HEK293 (cell line): ENCODE measurements around the gene CA5B.

ENCODE experiments used
- CTCF ChIA-PET: fragments of 350-600 bp; formaldehyde crosslinking; extraction: SDS; loops from one replicate; lab custom pipeline; 2021; ENCODE audit warnings: antibody characterized with exemption; lab: Yijun Ruan, JAX
- POLR2A ChIA-PET: fragments of 300-600 bp; formaldehyde crosslinking; extraction: SDS; loops from one replicate; lab custom pipeline; 2020; ENCODE audit warnings: antibody characterized with exemption, inconsistent platforms; lab: Yijun Ruan, JAX
- H3K27ac ChIP-seq: fragments of 200-500 bp; sonication (Bioruptor generic); 2 replicates; pipeline ENCODE4 v1.5.1; 2014; ENCODE audit warnings: low read depth, low read length, control low read depth, inconsistent platforms; ENCODE audit errors: extremely low read depth
- H3K36me3 ChIP-seq, 2 experiments: fragments of 200-500 bp in 1 of 2; sonication (Bioruptor generic) in 1 of 2; 1 replicate in 1 of 2; 2 replicates in 1 of 2; pipeline ENCODE4 v1.5.1; 2014 to 2017; ENCODE audit warnings: inconsistent platforms in 2 of 2, low read length in 2 of 2; ENCODE audit not compliant: control insufficient read depth in 2 of 2, insufficient read depth in 1 of 2
- H3K4me1 ChIP-seq: fragments of 200-500 bp; sonication (Bioruptor generic); 2 replicates; pipeline ENCODE4 v1.5.1; 2014; ENCODE audit warnings: mild to moderate bottlenecking, low read length, inconsistent platforms; ENCODE audit not compliant: control insufficient read depth, insufficient read depth
- H3K4me3 ChIP-seq: 2 replicates; pipeline ENCODE4 v1.5.1; 2011; ENCODE audit warnings: low read depth, mild to moderate bottlenecking, control low read depth, low read length, moderate library complexity
- H3K9me3 ChIP-seq: fragments of 200-500 bp; sonication (Bioruptor generic); 2 replicates; pipeline ENCODE4 v1.5.1; 2014; ENCODE audit warnings: low read depth, low read length, inconsistent platforms; ENCODE audit not compliant: control insufficient read depth, insufficient read depth
- BCL11B ChIP-seq: fragments of 450-650 bp; formaldehyde crosslinking; IDR thresholded peaks from 2 replicates; pipeline ENCODE4 v1.5.1; 2016; ENCODE audit warnings: low read depth, missing biosample characterization, missing genetic modification characterization
- CTCF ChIP-seq: fragments of 450-650 bp; formaldehyde crosslinking; IDR thresholded peaks from 2 replicates; pipeline ENCODE4 v1.5.1; 2016; ENCODE audit warnings: missing biosample characterization, missing genetic modification characterization
- HOXD13 ChIP-seq: sonication (generic); formaldehyde crosslinking; IDR thresholded peaks from 2 replicates; pipeline ENCODE4 v1.8.0; 2022; ENCODE audit warnings: missing genetic modification reagents, borderline replicate concordance
- KLF7 ChIP-seq: fragments of 450-650 bp; formaldehyde crosslinking; IDR thresholded peaks from 2 replicates; pipeline ENCODE4 v1.5.1; 2016; ENCODE audit warnings: missing biosample characterization, missing genetic modification characterization, borderline replicate concordance
- PRDM10 ChIP-seq: fragments of 450-650 bp; formaldehyde crosslinking; IDR thresholded peaks from 2 replicates; pipeline ENCODE4 v1.5.1; 2016; ENCODE audit warnings: missing biosample characterization, missing genetic modification characterization
- PRDM4 ChIP-seq: fragments of 450-650 bp; formaldehyde crosslinking; IDR thresholded peaks from 2 replicates; pipeline ENCODE4 v1.5.1; 2017; ENCODE audit warnings: missing biosample characterization, missing genetic modification characterization
- SETDB1 ChIP-seq: IDR thresholded peaks from one replicate; pipeline ENCODE4 v1.6.1; 2017; ENCODE audit warnings: mild to moderate bottlenecking, low read length, moderate library complexity, mixed read lengths; ENCODE audit not compliant: insufficient read length
- TSHZ1 ChIP-seq: fragments of 450-650 bp; formaldehyde crosslinking; IDR thresholded peaks from 2 replicates; pipeline ENCODE4 v1.5.1; 2016; ENCODE audit warnings: missing biosample characterization, missing genetic modification characterization, borderline replicate concordance
- ZNF121 ChIP-seq: fragments of 450-650 bp; formaldehyde crosslinking; IDR thresholded peaks from 2 replicates; pipeline ENCODE4 v1.5.1; 2016; ENCODE audit warnings: missing biosample characterization, missing genetic modification characterization
- ZNF239 ChIP-seq: fragments of 450-650 bp; formaldehyde crosslinking; IDR thresholded peaks from 2 replicates; pipeline ENCODE4 v1.5.1; 2016; ENCODE audit warnings: missing biosample characterization, missing genetic modification characterization
- ZNF404 ChIP-seq: fragments of 450-650 bp; formaldehyde crosslinking; IDR thresholded peaks from 2 replicates; pipeline ENCODE4 v1.5.1; 2017; ENCODE audit warnings: missing biosample characterization, missing genetic modification characterization
- ZNF549 ChIP-seq: fragments of 450-650 bp; IDR thresholded peaks from 2 replicates; pipeline ENCODE4 v1.5.1; 2018; ENCODE audit warnings: missing biosample characterization, missing genetic modification characterization, mild to moderate bottlenecking, inconsistent platforms, moderate library complexity
- ZNF558 ChIP-seq: fragments of 450-650 bp; formaldehyde crosslinking; IDR thresholded peaks from 2 replicates; pipeline ENCODE4 v1.5.1; 2016; ENCODE audit warnings: missing biosample characterization, missing genetic modification characterization
- ZNF596 ChIP-seq: fragments of 450-650 bp; IDR thresholded peaks from 2 replicates; pipeline ENCODE4 v1.5.0; 2018; ENCODE audit warnings: missing biosample characterization, mild to moderate bottlenecking, missing genetic modification characterization, moderate library complexity
- ZNF600 ChIP-seq: fragments of 450-650 bp; formaldehyde crosslinking; IDR thresholded peaks from 2 replicates; pipeline ENCODE4 v1.5.1; 2016; ENCODE audit warnings: missing biosample characterization, missing genetic modification characterization
- ZNF843 ChIP-seq: fragments of 450-650 bp; formaldehyde crosslinking; IDR thresholded peaks from 2 replicates; pipeline ENCODE4 v1.5.1; 2016; ENCODE audit warnings: missing biosample characterization, missing genetic modification characterization
- ZXDB ChIP-seq: fragments of 450-650 bp; formaldehyde crosslinking; IDR thresholded peaks from 2 replicates; pipeline ENCODE4 v1.5.1; 2016; ENCODE audit warnings: missing biosample characterization, missing genetic modification characterization

The CA5B gene

GRCh38 chrX:15750611-15751154 is 12.6 kb downstream of the CA5B start:
- TF ChIP-seq PRDM10 (tag by site-specific recombination) (peak; percentile 46; the same call in 1 of the 2 replicates), ZNF600 (tag by site-specific recombination) (0 out of 2 replicates have a peak, but pooled peaks have one; percentile 12), CTCF (tag by site-specific recombination) (no peak)
- Histone ChIP-seq H3K27ac (peak overlapping the region; percentile 58), H3K4me3 (no peak overlapping the region), H3K36me3 (no peaks in the 10 kb centered on the region), H3K4me1 (peaks cover 18% of the 10 kb centered on the region), H3K9me3 (no peaks in the 10 kb centered on the region)
- CTCF ChIA-PET: interaction anchor here (0.8 to 1.4 kb wide), 4 partner anchors 13 to 366 kb away, joined by 3 to 4 read pairs (median 3); partner anchors contain the start of gene CA5B
- POLR2A ChIA-PET: no interaction called here

- ChIA-PET CTCF (interaction anchor here (0.8 to 1.4 kb wide), 2 partner anchors 64 to 365 kb away, joined by 3 read pairs; no protein-coding TSS in a partner anchor), POLR2A (no interaction called here)
- H3K4me1 ChIP-seq: peaks cover 18% of the 10 kb centered on the region
- H3K36me3 ChIP-seq: no peaks in the 10 kb centered on the region
- H3K4me3 ChIP-seq: no peak overlapping the region
- H3K9me3 ChIP-seq: no peaks in the 10 kb centered on the region
- H3K27ac ChIP-seq: peak overlapping the region; percentile 58; the same call in 1 of the 2 replicates
- TF ChIP-seq ZNF404 (tag by site-specific recombination) (no peak), HOXD13 (peak; percentile 45; the same call in 1 of the 2 replicates), ZNF121 (tag by site-specific recombination) (no peak), ZNF239 (tag by site-specific recombination) (no peak), ZNF558 (tag by site-specific recombination) (no peak), TSHZ1 (no peak), ZXDB (tag by site-specific recombination) (peak; percentile 62), KLF7 (tag by site-specific recombination) (peak; percentile 86), SETDB1 (no peak), ZNF549 (tag by site-specific recombination) (peak; percentile 60; the same call in 1 of the 2 replicates), BCL11B (tag by site-specific recombination) (no peak), ZNF843 (peak; percentile 78), ZNF596 (tag by site-specific recombination) (0 out of 2 replicates have a peak, but pooled peaks have one; percentile 3), PRDM4 (peak; percentile 86)
Measured at GRCh38 chrX:15751155-15751819, 13.2 kb downstream of the CA5B start.
